ENCODE data around the gene ZNF652. TPM values are rescaled to one million over a fixed set of nuclear protein-coding genes. Genes with fewer than 3 reads are reported as not detected.

ZNF652 gene
- polyA plus RNA-seq, 1 of the 3 experiments (the other 2 are of a cell fraction), result 5.1 TPM

- POLR2A ChIA-PET, result no interaction called here
These were observed 4.5 kb downstream of the ZNF652 start for GRCh38 chr17:49357516-49357915.

More at GRCh38 chr17:49357516-49357915, 4.5 kb downstream of the ZNF652 start:
- Histone ChIP-seq H3K4me3 (ENCODE audit: low read depth in 2 of 2, low read length in 1 of 2) (no peak overlapping the region), H3K36me3 (replicated peaks in 1 of 2; ENCODE audit: control insufficient read depth in 1 of 2, insufficient read depth in 2 of 2, low read length in 1 of 2) (no peaks in the 10 kb centered on the region), H3F3A (replicated peaks; ENCODE audit: insufficient read depth) (peaks cover 6% of the 10 kb centered on the region), H3K79me2 (ENCODE audit: insufficient read depth) (peaks cover 90% of the 10 kb centered on the region), H3K27me3 (ENCODE audit: insufficient read depth) (no peaks in the 10 kb centered on the region), H3K9me2 (no peaks in the 10 kb centered on the region), H2AFZ (ENCODE audit: low read depth) (no peak overlapping the region), H3K4me2 (no peak overlapping the region), H3K9me3 (no peaks in the 10 kb centered on the region), H3K27ac (ENCODE audit: low read depth in 2 of 2, low read length in 1 of 2) (no peak overlapping the region), H3K4me1 (ENCODE audit: control insufficient read depth in 1 of 2, insufficient read depth in 2 of 2, low read depth in 1 of 2, low read length in 1 of 2) (peaks cover 16 to 17% of the 10 kb centered on the region in 2 experiments; a peak in 3 of 4 replicates), H3K9ac (no peak overlapping the region), H4K20me1 (ENCODE audit: insufficient read depth) (peaks cover 78% of the 10 kb centered on the region)
- TF ChIP-seq IRF3 (IDR thresholded peaks at IDR 0.05; ENCODE audit: low read depth, low read length) (no peak), CTCF (IDR thresholded peaks at IDR 0.05) (no peak), NRF1 (IDR thresholded peaks at IDR 0.05; ENCODE audit: low read depth, low read length) (no peak), TAF1 (IDR thresholded peaks at IDR 0.05; ENCODE audit: borderline replicate concordance, low read depth, low read length) (no peak), REST (IDR thresholded peaks at IDR 0.05; ENCODE audit: low read depth, low read length) (no peak), FOSL2 (IDR thresholded peaks at IDR 0.05; ENCODE audit: borderline replicate concordance, low read depth) (no peak), USF2 (IDR thresholded peaks at IDR 0.05; ENCODE audit: borderline replicate concordance, low read depth, low read length) (no peak), USF1 (IDR thresholded peaks at IDR 0.05; ENCODE audit: borderline replicate concordance, low read depth) (no peak), MEF2A (IDR thresholded peaks at IDR 0.05; ENCODE audit: borderline replicate concordance, low read depth) (no peak), POLR2AphosphoS5 (IDR thresholded peaks at IDR 0.05; ENCODE audit: low read depth, low read length) (no peak), RAD21 (IDR thresholded peaks at IDR 0.05; ENCODE audit: low read length) (no peak), GATA2 (CRISPR knock-in tag; IDR thresholded peaks at IDR 0.05) (no peak)
- CTCF ChIA-PET, result interaction anchor here (1.5 kb wide), 2 partner anchors 17 to 199 kb away, joined by 5 read pairs; no protein-coding TSS in a partner anchor
- 97% methylated on average over 3 of the region's 3 CpGs for WGBS (ENCODE audit: low lambda C conversion rate)
- DNase-seq, result no peak
